SK-N-MC (cell line): ENCODE measurements around the gene CLTCL1.

Source experiments
- EZH2 ChIP-seq: fragments of 200-600 bp; sonication (generic); IDR thresholded peaks from one replicate; pipeline ENCODE4 v1.6.1; 2017; ENCODE audit warnings: antibody characterized with exemption
- FOXP2 ChIP-seq: optimal IDR thresholded peaks from 2 replicates; pipeline ENCODE3; 2011; ENCODE audit warnings: mild to moderate bottlenecking, moderate library complexity; ENCODE audit not compliant: insufficient read depth; ENCODE audit errors: extremely low read length, control extremely low read depth
- POLR2AphosphoS5 ChIP-seq: IDR thresholded peaks from 2 replicates; pipeline ENCODE4 v1.6.1; 2012; ENCODE audit warnings: mild to moderate bottlenecking, low read depth, low read length, borderline replicate concordance

DNA sequence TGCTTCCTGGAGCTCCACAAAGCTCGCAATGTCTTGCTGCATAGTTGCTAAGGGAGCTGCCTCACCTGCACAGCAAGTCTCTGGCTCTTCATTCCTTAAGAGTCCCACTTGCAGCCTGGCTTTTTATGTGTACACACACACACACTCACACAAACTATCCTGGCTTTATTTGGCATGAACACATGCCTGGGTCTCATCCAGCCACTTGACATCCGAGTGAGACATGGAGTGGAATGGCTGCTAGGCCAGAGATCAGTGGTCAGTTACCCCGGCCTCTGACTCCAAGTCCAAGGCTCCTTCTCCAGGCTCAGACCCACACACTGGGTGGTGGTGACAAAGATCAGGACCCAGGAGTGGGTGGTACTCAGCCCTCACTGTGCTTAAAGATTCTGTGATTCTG, 37.9 kb upstream of the CLTCL1 start:
- no peak for TF ChIP-seq POLR2AphosphoS5
- no peak for TF ChIP-seq EZH2
- TF ChIP-seq FOXP2, result no peak
